Muscle of back (tissue), 11 donors: ENCODE data around the gene TXN. TPM values are rescaled to one million over a fixed set of nuclear protein-coding genes. Genes with fewer than 3 reads are reported as not detected.
"Not testable (repeated sequence)": the region's sequence is repeated elsewhere in the genome, so short reads cannot be mapped to it uniquely, and the experiment has no call there.

Experiments
- DNase-seq, 3 donors: peaks; one replicate each; pipeline versions ENCODE4 v3.0.0 to v3.0.0-alpha.2; 2013
- polyA plus RNA-seq, 10 donors: library from polyadenylated mRNA; unstranded; fragments of 120-200 nt; gene quantifications; one replicate each; pipeline ENCODE4 v1.2.1, GENCODE V29; 2013; ENCODE audit not compliant: insufficient read length in 10 of 10

The TXN gene
- polyA plus RNA-seq, 10 donors, result 73.6 to 128 (median 84.8) TPM

DNA sequence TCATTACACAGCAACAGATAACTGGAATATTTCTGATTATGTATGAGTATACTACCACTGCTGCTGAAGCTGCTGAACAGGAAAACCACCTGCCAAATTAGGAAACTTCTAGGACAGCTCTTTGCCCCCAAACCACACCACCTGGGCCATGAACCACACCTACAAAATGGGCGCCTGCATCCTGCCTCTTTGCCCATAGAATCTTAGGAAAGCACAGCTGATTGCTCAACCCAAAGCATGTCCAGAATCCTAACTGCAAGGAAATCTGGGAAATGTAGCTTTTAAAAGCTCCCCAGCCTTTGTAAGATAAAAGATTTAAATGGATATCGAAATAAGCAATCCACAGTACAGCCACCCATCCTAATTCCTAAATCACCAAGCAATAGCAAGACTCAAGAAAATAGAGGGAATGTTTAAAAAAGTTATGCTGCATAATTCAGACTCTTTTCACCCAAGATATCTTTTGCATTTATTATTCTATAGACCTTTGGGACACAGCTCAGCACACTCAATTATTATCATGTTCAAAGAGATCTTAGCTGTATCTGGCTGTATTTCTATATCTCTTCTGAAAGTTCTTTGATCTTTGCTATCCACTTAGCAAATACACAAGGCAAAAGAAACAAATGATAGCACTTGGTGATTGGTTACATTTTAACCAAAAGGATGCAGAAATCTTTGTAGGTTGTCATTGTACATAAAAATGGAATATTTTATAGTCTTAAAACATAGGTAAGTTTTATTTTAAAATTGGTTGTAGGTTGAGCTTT is 41.5 kb downstream of the TXN start:
- no peak for DNase-seq

DNA sequence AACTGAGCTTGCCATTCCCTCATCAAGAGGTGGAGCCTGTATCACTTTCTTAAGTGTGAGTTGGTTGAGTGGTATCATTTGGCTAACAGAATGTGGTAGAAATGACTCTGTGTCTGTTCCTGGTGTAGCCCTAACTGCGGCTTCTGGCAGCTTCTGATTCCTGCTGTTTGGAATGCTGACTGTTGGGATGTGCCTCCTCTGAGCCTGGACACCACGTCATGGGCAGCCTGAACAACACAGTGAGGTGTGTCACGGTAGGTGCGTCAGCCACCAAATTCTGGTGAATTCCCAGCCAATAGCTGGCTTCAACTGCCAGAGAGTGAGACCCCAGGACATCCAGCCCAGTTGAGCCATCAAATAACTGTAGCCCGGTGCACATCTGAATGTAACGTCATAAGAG is 42.2 kb downstream of the TXN start:
- DNase-seq, result no peak

DNA sequence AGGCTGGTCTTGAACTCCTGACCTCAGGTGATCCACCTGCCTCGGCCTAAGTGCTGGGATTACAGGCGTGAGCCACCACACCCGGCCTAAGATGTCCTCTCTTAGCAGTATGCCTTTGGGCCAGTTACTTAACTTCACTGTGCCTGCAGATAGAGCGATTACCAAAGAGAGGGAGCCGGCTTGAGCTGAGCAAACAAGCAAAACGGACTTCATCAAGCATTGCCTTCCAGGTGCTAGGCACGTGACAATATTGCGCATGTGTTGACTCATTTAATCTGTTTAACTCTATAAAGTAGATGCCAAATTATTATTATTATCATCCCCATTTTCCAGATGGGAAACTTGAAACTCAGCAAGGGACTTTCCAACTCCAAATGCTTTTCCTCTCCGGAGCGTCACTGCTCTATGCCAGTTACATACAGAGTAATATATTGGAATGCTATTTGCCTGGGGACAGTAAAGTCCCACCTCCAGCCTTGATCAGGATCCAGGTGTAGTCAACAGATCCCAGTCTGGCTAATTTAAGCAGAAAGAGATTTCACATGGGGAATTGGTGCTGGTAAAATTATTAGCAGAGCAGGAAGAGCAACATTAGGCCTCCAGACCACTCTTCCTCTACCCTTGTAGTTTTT is 42.8 kb downstream of the TXN start:
- no peak for DNase-seq

GRCh38 chr9:110208031-110208430 is 48.3 kb downstream of the TXN start, which contains the start of gene C9orf152:
C9orf152 (minus strand) TSS chr9:110208159; CDS start chr9:110207579, 580 bp downstream.
- DNase-seq, result no peak

- no peak for DNase-seq
Observed at GRCh38 chr9:110207071-110207641, 49.2 kb downstream of the TXN start.

GRCh38 chr9:110206389-110206788 is 49.9 kb downstream of the TXN start:
- DNase-seq, result no peak

- not testable (repeated sequence) for DNase-seq
Observed at GRCh38 chr9:110205612-110206011, 50.7 kb downstream of the TXN start.

DNA sequence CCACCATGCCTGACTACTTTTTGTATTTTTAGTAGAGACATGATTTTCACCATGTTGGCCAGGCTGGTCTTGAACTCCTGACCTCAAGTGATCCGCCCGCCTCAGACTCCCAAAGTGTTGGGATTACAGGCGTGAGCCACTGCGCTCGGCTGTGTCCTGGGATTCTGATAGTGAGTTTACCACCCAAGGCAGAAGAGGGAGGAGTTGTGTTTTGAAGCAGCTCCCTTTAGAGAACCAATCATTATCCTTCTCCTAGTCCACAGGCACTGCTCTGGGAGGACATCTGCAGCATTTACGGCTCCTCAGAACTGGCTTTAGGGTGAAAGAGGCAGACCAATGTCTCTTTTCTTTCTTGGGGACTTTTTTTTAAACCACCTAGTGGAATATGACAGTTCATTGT is 54.1 kb downstream of the TXN start:
- no peak for DNase-seq

DNA sequence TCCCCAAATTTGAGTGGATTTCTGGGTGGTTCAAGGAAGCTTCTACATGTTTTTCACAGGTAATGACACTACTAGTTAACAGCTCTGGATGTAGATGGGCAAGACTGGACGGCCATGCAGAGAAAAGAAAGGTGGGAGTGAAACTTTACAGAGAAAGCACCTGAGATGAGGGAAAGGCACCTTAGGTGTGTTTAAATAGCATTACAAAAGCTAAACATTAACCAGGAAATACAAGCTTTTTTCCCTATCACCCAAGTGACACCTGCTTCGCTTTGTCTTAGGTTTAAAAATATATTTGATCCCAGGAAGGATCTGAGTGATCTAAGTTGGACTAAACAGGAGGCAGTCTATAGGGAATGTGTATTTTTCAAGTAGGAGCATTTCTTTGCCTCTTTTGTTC is 56.7 kb downstream of the TXN start:
- no peak for DNase-seq

- no peak for DNase-seq
Observed at GRCh38 chr9:110198357-110198756, 58.0 kb downstream of the TXN start.

- no peak for DNase-seq
Observed at GRCh38 chr9:110197330-110198187, 58.7 kb downstream of the TXN start.

GRCh38 chr9:110196084-110196499 is 60.2 kb downstream of the TXN start:
- not testable (repeated sequence) for DNase-seq

Other genes with a start within 250 kb of the TXN start
- gene C9orf152, start 48.3 kb downstream of the TXN start, polyA plus RNA-seq, result under 1 TPM in 8 of 10 donors, not detected in 2; 0.05 to 0.22 (median 0.09) TPM
- gene TXNDC8, start 81.4 kb upstream of the TXN start, polyA plus RNA-seq, result not detected